Measurements from ENCODE around the gene UBE2Q1. TPM values are rescaled to one million over a fixed set of nuclear protein-coding genes. Genes with fewer than 3 reads are reported as not detected.

Gene UBE2Q1
- total RNA-seq, 1 donor from 2014 or later: 88.3 TPM

DNA sequence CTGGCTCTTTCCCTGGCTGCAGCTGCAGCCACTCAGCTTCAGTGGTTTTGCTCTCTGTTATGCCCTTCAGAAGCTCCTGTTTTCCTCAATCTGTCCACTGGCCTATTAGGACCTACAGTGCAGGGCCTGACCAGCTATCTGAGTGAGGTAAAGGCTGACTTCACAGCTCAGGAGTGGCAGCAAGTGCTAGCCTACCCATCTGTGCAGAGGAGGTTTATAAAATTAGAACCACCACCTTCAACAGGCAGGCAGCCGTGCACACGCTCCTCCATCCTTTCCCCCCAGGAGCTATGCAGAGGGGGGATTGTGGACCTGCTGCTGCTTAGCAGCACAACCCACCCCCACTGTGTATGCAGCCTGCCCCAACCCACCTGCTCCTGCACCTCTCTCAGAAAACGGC, 41.2 kb upstream of the UBE2Q1 start:
- TF ChIP-seq, protein P1, sequence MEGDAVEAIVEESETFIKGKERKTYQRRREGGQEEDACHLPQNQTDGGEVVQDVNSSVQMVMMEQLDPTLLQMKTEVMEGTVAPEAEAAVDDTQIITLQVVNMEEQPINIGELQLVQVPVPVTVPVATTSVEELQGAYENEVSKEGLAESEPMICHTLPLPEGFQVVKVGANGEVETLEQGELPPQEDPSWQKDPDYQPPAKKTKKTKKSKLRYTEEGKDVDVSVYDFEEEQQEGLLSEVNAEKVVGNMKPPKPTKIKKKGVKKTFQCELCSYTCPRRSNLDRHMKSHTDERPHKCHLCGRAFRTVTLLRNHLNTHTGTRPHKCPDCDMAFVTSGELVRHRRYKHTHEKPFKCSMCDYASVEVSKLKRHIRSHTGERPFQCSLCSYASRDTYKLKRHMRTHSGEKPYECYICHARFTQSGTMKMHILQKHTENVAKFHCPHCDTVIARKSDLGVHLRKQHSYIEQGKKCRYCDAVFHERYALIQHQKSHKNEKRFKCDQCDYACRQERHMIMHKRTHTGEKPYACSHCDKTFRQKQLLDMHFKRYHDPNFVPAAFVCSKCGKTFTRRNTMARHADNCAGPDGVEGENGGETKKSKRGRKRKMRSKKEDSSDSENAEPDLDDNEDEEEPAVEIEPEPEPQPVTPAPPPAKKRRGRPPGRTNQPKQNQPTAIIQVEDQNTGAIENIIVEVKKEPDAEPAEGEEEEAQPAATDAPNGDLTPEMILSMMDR (IDR thresholded peaks at IDR 0.05; ENCODE audit: unreplicated experiment): no peak
- Mint-ChIP-seq H3K9me3 (ENCODE audit: low read depth) (no peaks in the 10 kb centered on the region), H3K4me1 (ENCODE audit: low read depth) (no peaks in the 10 kb centered on the region), H3K4me3 (ENCODE audit: low read depth) (no peak overlapping the region), H3K27ac (peak overlapping the region; percentile 82), H3K36me3 (ENCODE audit: insufficient read depth) (peaks cover 6% of the 10 kb centered on the region), H3K27me3 (no peaks in the 10 kb centered on the region)
- no peak for DNase-seq (ENCODE audit: low spot score, unreplicated experiment)

DNA sequence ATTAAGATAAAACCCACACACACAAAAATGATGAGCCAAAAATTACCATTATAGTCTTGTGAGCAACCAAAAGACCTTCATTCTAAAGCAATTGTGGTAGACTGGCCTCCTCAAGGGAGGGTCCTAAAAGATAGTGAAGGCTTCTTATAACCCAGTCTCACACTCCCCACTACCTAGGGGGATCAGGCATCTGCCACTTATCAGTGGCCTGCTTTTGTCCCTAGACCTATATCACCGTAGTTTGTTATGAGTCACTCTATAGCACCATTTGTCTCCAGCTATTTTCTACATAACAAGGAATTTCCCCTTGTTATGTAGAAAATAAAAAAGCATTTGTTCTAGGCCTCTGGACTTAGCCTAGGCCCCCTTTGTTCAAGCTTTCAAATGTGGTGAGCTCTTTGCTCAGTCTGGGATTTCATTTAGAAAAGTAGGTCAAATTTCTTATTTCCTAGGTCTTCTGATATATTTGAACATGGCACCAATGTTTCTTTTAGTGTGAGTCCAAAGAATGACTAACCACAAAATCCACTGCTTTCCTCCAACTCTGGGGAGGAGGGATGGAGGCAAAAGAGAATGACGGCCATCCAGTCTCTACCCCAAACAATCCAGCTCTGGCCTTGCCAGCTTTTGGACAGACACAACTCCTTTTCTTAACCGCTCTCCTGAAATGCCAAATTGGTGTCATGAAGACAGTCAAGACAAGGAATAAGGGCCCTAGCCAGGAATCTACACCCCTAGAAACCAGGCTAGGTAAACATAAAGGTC, 40.6 kb upstream of the UBE2Q1 start:
- Mint-ChIP-seq H3K27ac (no peak overlapping the region), H3K36me3 (ENCODE audit: insufficient read depth) (peaks cover 10% of the 10 kb centered on the region), H3K27me3 (no peaks in the 10 kb centered on the region), H3K4me3 (ENCODE audit: low read depth) (no peak overlapping the region), H3K9me3 (ENCODE audit: low read depth) (no peaks in the 10 kb centered on the region), H3K4me1 (ENCODE audit: low read depth) (no peaks in the 10 kb centered on the region)
- TF ChIP-seq, protein P1 (IDR thresholded peaks at IDR 0.05; ENCODE audit: unreplicated experiment): no peak
- no peak for DNase-seq (ENCODE audit: low spot score, unreplicated experiment)

DNA sequence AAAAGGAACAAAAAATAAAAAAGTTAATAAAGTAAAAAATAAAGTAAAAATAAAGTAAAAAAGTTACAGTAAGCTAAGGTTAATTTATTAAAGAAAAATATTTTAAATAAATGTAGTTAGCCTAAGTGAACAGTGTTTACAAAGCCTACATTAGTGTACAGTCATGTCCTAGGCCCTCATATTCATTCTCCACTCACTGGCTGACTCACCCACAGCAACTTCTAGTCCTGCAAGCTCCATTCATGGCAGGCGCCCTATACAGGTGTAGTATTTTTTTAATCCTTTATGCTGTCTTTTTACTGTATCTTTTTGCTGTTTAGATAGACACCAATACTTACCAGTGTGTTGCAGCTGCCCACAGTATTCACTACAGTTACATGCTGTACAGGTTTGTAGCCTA, 37.2 kb upstream of the UBE2Q1 start:
- Mint-ChIP-seq H3K27ac (no peak overlapping the region), H3K4me1 (ENCODE audit: low read depth) (no peaks in the 10 kb centered on the region), H3K4me3 (ENCODE audit: low read depth) (no peak overlapping the region), H3K9me3 (ENCODE audit: low read depth) (no peaks in the 10 kb centered on the region), H3K27me3 (no peaks in the 10 kb centered on the region), H3K36me3 (ENCODE audit: insufficient read depth) (peaks cover 19% of the 10 kb centered on the region)
- no peak for DNase-seq (ENCODE audit: low spot score, unreplicated experiment)
- TF ChIP-seq, protein P1 (IDR thresholded peaks at IDR 0.05; ENCODE audit: unreplicated experiment): no peak

DNA sequence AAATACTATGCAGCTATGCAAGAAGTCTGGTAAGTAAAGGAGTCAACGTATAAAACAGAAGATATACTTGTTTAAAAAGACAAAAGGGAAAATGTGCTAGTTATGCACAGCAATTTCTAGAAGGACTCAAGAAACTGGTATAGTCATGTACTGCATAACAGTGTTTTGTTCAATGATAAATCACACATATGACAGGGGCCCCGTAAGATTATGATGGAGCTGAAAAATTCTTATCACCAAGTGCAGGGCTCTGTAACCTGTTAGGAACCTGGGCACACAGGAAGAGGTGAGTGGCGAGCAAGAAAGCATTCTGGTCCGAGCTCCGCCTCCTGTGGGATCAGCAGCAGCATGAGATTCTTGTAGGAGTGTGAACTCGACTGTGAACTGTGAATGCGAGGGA, 36.3 kb upstream of the UBE2Q1 start:
- Mint-ChIP-seq H3K27me3 (no peaks in the 10 kb centered on the region), H3K4me3 (ENCODE audit: low read depth) (no peak overlapping the region), H3K4me1 (ENCODE audit: low read depth) (no peaks in the 10 kb centered on the region), H3K27ac (no peak overlapping the region), H3K9me3 (ENCODE audit: low read depth) (no peaks in the 10 kb centered on the region), H3K36me3 (ENCODE audit: insufficient read depth) (peaks cover 17% of the 10 kb centered on the region)
- DNase-seq (ENCODE audit: low spot score, unreplicated experiment): no peak
- TF ChIP-seq, protein P1 (IDR thresholded peaks at IDR 0.05; ENCODE audit: unreplicated experiment): no peak

DNA sequence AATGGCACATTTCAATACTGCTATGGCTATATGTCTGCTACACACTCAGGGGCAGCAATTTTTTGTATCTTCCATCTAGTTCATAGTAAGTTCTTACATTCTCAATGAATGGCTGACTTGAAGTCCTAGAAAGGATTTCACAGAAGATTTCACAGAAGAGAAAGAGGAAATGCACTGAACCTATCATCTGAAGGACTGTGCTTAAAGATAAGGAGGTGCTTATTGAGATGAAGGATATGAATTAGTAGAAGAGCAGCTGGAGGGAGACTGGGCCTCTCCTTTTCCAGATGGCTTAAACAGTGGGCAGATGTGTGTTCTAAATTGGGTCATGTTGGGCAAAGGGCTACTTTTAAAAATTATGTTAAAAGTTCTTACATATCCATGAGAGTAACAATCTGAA, 34.9 kb upstream of the UBE2Q1 start:
- no peaks in the 10 kb centered on the region for H3K9me3 Mint-ChIP-seq (ENCODE audit: low read depth)
- H3K36me3 Mint-ChIP-seq (ENCODE audit: insufficient read depth): peaks cover 23% of the 10 kb centered on the region
- no peak for DNase-seq (ENCODE audit: low spot score, unreplicated experiment)
- no peak overlapping the region for H3K4me3 Mint-ChIP-seq (ENCODE audit: low read depth)
- TF ChIP-seq, protein P1 (IDR thresholded peaks at IDR 0.05; ENCODE audit: unreplicated experiment): no peak
- H3K4me1 Mint-ChIP-seq (ENCODE audit: low read depth): no peaks in the 10 kb centered on the region
- H3K27ac Mint-ChIP-seq: no peak overlapping the region
- H3K27me3 Mint-ChIP-seq: no peaks in the 10 kb centered on the region

Measured in progenitor cell of endocrine pancreas (in vitro differentiated cells).